Activated CD8-positive, alpha-beta memory T cell treated with anti-CD3 and anti-CD28 coated beads, Interleukin-2, amount 10 ng/mL, durations not matched to agents 7 days and 5 days (primary cell): Measurements from ENCODE around the gene RELL2. TPM values are rescaled to one million over a fixed set of nuclear protein-coding genes. Genes with fewer than 3 reads are reported as not detected.
A peak's percentile ranks its signal among the peaks of the same experiment; 100 is the strongest.

Experiments
- ATAC-seq: fragments of 150-1000 bp; cut with Tn5 transposase; one replicate; pipeline ENCODE4 v1.10.0; 2021; ENCODE audit warnings: moderate library complexity
- CTCF ChIA-PET: fragments of 350-600 bp; sonication (Branson Sonifier 250); formaldehyde crosslinking; loops from one replicate; lab custom pipeline; 2021; ENCODE audit warnings: antibody characterized with exemption; lab: Charles Lee
- DNase-seq: peaks from one replicate; pipeline ENCODE4 v3.0.0-alpha.2; 2020
- H3K27ac Mint-ChIP-seq: one replicate; pipeline ENCODE4 v1.8.0; 2021; ENCODE audit warnings: mild to moderate bottlenecking, mixed read lengths
- H3K27me3 Mint-ChIP-seq: one replicate; pipeline ENCODE4 v1.8.0; 2021; ENCODE audit warnings: mixed read lengths
- H3K36me3 Mint-ChIP-seq: one replicate; pipeline ENCODE4 v1.8.0; 2021; ENCODE audit warnings: mild to moderate bottlenecking, mixed read lengths
- H3K4me1 Mint-ChIP-seq: one replicate; pipeline ENCODE4 v1.8.0; 2021; ENCODE audit warnings: mixed read lengths
- H3K4me3 Mint-ChIP-seq: one replicate; pipeline ENCODE4 v1.8.0; 2021; ENCODE audit warnings: mild to moderate bottlenecking, moderate library complexity, mixed read lengths
- H3K9me3 Mint-ChIP-seq: one replicate; pipeline ENCODE4 v1.8.0; 2022; ENCODE audit warnings: low read depth, mixed read lengths
- total RNA-seq, 2 experiments: library from RNA; stranded (reverse); gene quantifications; one replicate each; pipeline ENCODE4 v1.2.3, GENCODE V29; 2021

RELL2 gene
- total RNA-seq, 2 experiments from 2014 or later = 28.0 to 35.8 TPM

GRCh38 chr5:141657404-141657803 is 20.6 kb downstream of the RELL2 start:
- no peak overlapping the region for H3K27ac Mint-ChIP-seq
- peaks cover 4% of the 10 kb centered on the region for H3K4me1 Mint-ChIP-seq
- H3K4me3 Mint-ChIP-seq = no peak overlapping the region
- no peaks in the 10 kb centered on the region for H3K27me3 Mint-ChIP-seq
- ATAC-seq = no peak
- H3K36me3 Mint-ChIP-seq = peaks cover 3% of the 10 kb centered on the region
- no peaks in the 10 kb centered on the region for H3K9me3 Mint-ChIP-seq
- no peak for DNase-seq
- CTCF ChIA-PET = interaction anchor here (0.8 to 1.3 kb wide), 4 partner anchors 26 to 221 kb away, joined by 3 to 5 read pairs (median 4); partner anchors contain the start of genes DIAPH1 and PCDH1

GRCh38 chr5:141657937-141658545 is 21.2 kb downstream of the RELL2 start:
- no peak for DNase-seq
- H3K4me1 Mint-ChIP-seq = no peaks in the 10 kb centered on the region
- no peak overlapping the region for H3K4me3 Mint-ChIP-seq
- no peak overlapping the region for H3K27ac Mint-ChIP-seq
- no peaks in the 10 kb centered on the region for H3K9me3 Mint-ChIP-seq
- CTCF ChIA-PET = interaction anchor here (0.8 to 1.3 kb wide), 4 partner anchors 25 to 221 kb away, joined by 3 to 5 read pairs (median 4); partner anchors contain the start of genes DIAPH1 and PCDH1
- ATAC-seq = peak; percentile 51
- no peaks in the 10 kb centered on the region for H3K27me3 Mint-ChIP-seq
- peaks cover 3% of the 10 kb centered on the region for H3K36me3 Mint-ChIP-seq

- peaks cover 2% of the 10 kb centered on the region for H3K36me3 Mint-ChIP-seq
- H3K4me1 Mint-ChIP-seq = peaks cover 2% of the 10 kb centered on the region
- DNase-seq = no peak
- no peak overlapping the region for H3K4me3 Mint-ChIP-seq
- no peaks in the 10 kb centered on the region for H3K27me3 Mint-ChIP-seq
- no peaks in the 10 kb centered on the region for H3K9me3 Mint-ChIP-seq
- ATAC-seq = no peak
- H3K27ac Mint-ChIP-seq = no peak overlapping the region
- CTCF ChIA-PET = interaction anchor here (1.1 to 1.5 kb wide), 2 partner anchors 8 to 9 kb away, joined by 3 to 5 read pairs; no protein-coding TSS in a partner anchor
Measured at GRCh38 chr5:141662028-141662427, 25.2 kb downstream of the RELL2 start.

GRCh38 chr5:141663506-141663905 is 26.7 kb downstream of the RELL2 start:
- no peaks in the 10 kb centered on the region for H3K36me3 Mint-ChIP-seq
- ATAC-seq (no peak), DNase-seq (no peak)
- no peak overlapping the region for H3K4me3 Mint-ChIP-seq
- no peaks in the 10 kb centered on the region for H3K27me3 Mint-ChIP-seq
- CTCF ChIA-PET = interaction anchor here (1.0 to 5.0 kb wide), 7 partner anchors 10 to 217 kb away, joined by 3 to 49 read pairs (median 5); partner anchors contain the start of genes FCHSD1 and PCDH1
- H3K27ac Mint-ChIP-seq = no peak overlapping the region
- peaks cover 2% of the 10 kb centered on the region for H3K4me1 Mint-ChIP-seq
- no peaks in the 10 kb centered on the region for H3K9me3 Mint-ChIP-seq

GRCh38 chr5:141664733-141665461 is 28.1 kb downstream of the RELL2 start:
- Mint-ChIP-seq H3K4me3 (no peak overlapping the region), H3K4me1 (peaks cover 2% of the 10 kb centered on the region), H3K36me3 (no peaks in the 10 kb centered on the region), H3K27ac (no peak overlapping the region), H3K9me3 (no peaks in the 10 kb centered on the region), H3K27me3 (no peaks in the 10 kb centered on the region)
- peak; percentile 93 for ATAC-seq
- DNase-seq = peak; percentile 81
- CTCF ChIA-PET = interaction anchor here (0.6 to 5.0 kb wide), 29 partner anchors 9 to 305 kb away, joined by 3 to 49 read pairs (median 5); partner anchors contain the start of genes ARAP3, DELE1, FCHSD1 and HDAC3

GRCh38 chr5:141665995-141666940 is 29.5 kb downstream of the RELL2 start:
- no peaks in the 10 kb centered on the region for H3K27me3 Mint-ChIP-seq
- CTCF ChIA-PET = interaction anchor here (0.7 to 5.0 kb wide), 9 partner anchors 10 to 338 kb away, joined by 3 to 49 read pairs (median 9); partner anchors contain the start of genes ARAP3, HDAC3, PCDH1 and RELL2
- no peak for ATAC-seq
- DNase-seq = no peak
- peaks cover 2% of the 10 kb centered on the region for H3K4me1 Mint-ChIP-seq
- no peak overlapping the region for H3K27ac Mint-ChIP-seq
- no peaks in the 10 kb centered on the region for H3K36me3 Mint-ChIP-seq
- no peaks in the 10 kb centered on the region for H3K9me3 Mint-ChIP-seq
- H3K4me3 Mint-ChIP-seq = no peak overlapping the region

GRCh38 chr5:141668601-141669265 is 31.9 kb downstream of the RELL2 start:
- H3K27me3 Mint-ChIP-seq = no peaks in the 10 kb centered on the region
- H3K27ac Mint-ChIP-seq = no peak overlapping the region
- DNase-seq = no peak
- CTCF ChIA-PET = interaction anchor here (0.7 to 5.0 kb wide), 8 partner anchors 15 to 273 kb away, joined by 3 to 39 read pairs (median 4); no protein-coding TSS in a partner anchor
- peaks cover 2% of the 10 kb centered on the region for H3K4me1 Mint-ChIP-seq
- H3K4me3 Mint-ChIP-seq = no peak overlapping the region
- no peaks in the 10 kb centered on the region for H3K9me3 Mint-ChIP-seq
- no peak for ATAC-seq
- no peaks in the 10 kb centered on the region for H3K36me3 Mint-ChIP-seq

GRCh38 chr5:141669520-141669919 is 32.7 kb downstream of the RELL2 start:
- Mint-ChIP-seq H3K36me3 (no peaks in the 10 kb centered on the region), H3K9me3 (no peaks in the 10 kb centered on the region), H3K27me3 (no peaks in the 10 kb centered on the region), H3K4me3 (no peak overlapping the region), H3K4me1 (peaks cover 2% of the 10 kb centered on the region), H3K27ac (no peak overlapping the region)
- ATAC-seq (no peak), DNase-seq (no peak)
- CTCF ChIA-PET = interaction anchor here (0.7 to 4.3 kb wide), 8 partner anchors 14 to 320 kb away, joined by 3 to 25 read pairs (median 4); no protein-coding TSS in a partner anchor

GRCh38 chr5:141672071-141672840 is 35.5 kb downstream of the RELL2 start:
- ATAC-seq = no peak
- no peak overlapping the region for H3K27ac Mint-ChIP-seq
- no peaks in the 10 kb centered on the region for H3K4me1 Mint-ChIP-seq
- CTCF ChIA-PET = interaction anchor here (1.0 to 4.3 kb wide), 3 partner anchors 12 to 288 kb away, joined by 3 to 25 read pairs (median 3); no protein-coding TSS in a partner anchor
- H3K36me3 Mint-ChIP-seq = no peaks in the 10 kb centered on the region
- no peaks in the 10 kb centered on the region for H3K9me3 Mint-ChIP-seq
- H3K27me3 Mint-ChIP-seq = no peaks in the 10 kb centered on the region
- DNase-seq = no peak
- H3K4me3 Mint-ChIP-seq = no peak overlapping the region

GRCh38 chr5:141672841-141673813 is 36.3 kb downstream of the RELL2 start:
- Mint-ChIP-seq H3K27ac (no peak overlapping the region), H3K27me3 (no peaks in the 10 kb centered on the region)
- no peak for ATAC-seq

GRCh38 chr5:141674747-141675146 is 38.0 kb downstream of the RELL2 start:
- no peaks in the 10 kb centered on the region for H3K4me1 Mint-ChIP-seq
- H3K27ac Mint-ChIP-seq = no peak overlapping the region
- no peak overlapping the region for H3K4me3 Mint-ChIP-seq
- CTCF ChIA-PET = interaction anchor here (2.5 kb wide), 1 partner anchor 10 kb away, joined by 8 read pairs; no protein-coding TSS in a partner anchor
- DNase-seq = no peak
- ATAC-seq = no peak
- H3K27me3 Mint-ChIP-seq = no peaks in the 10 kb centered on the region
- no peaks in the 10 kb centered on the region for H3K36me3 Mint-ChIP-seq
- H3K9me3 Mint-ChIP-seq = no peaks in the 10 kb centered on the region

More at GRCh38 chr5:141672841-141673813, 36.3 kb downstream of the RELL2 start:
- no peak overlapping the region for H3K4me3 Mint-ChIP-seq
- no peaks in the 10 kb centered on the region for H3K4me1 Mint-ChIP-seq
- CTCF ChIA-PET = interaction anchor here (0.9 to 4.3 kb wide), 6 partner anchors 8 to 288 kb away, joined by 3 to 25 read pairs (median 4); no protein-coding TSS in a partner anchor
- no peaks in the 10 kb centered on the region for H3K9me3 Mint-ChIP-seq
- no peaks in the 10 kb centered on the region for H3K36me3 Mint-ChIP-seq
- no peak for DNase-seq
